Psoas muscle (tissue), 8 donors: ENCODE data around the gene JAM2. TPM values are rescaled to one million over a fixed set of nuclear protein-coding genes. Genes with fewer than 3 reads are reported as not detected.

Experiments used
- ATAC-seq, 4 donors: fragments of 200-7000 bp; cut with Tn5 transposase; one replicate each; pipeline ENCODE4 v1.9.1; 2020; ENCODE audit warnings: moderate library complexity in 3 of 4, mild to moderate bottlenecking in 2 of 4
- DNase-seq, 2 donors: peaks; one replicate each; pipeline ENCODE4 v3.0.0-alpha.2; 2020
- H3K27ac ChIP-seq: fragments of 200-600 bp; one replicate; pipeline ENCODE4 v1.8.0; 2022
- H3K27me3 ChIP-seq, 3 donors: fragments of 200-600 bp in 1 of 3; one replicate each; pipeline versions ENCODE4 v1.6.1 to v1.8.0; 2013 to 2022; ENCODE audit warnings: low read length in 2 of 3, mild to moderate bottlenecking in 2 of 3, moderate library complexity in 1 of 3; ENCODE audit not compliant: insufficient read depth in 3 of 3
- H3K36me3 ChIP-seq, 2 donors: fragments of 200-600 bp in 1 of 2; one replicate each; pipeline versions ENCODE4 v1.6.1 to v1.8.0; 2013 to 2022; ENCODE audit warnings: low read depth in 1 of 2, mild to moderate bottlenecking in 1 of 2, moderate library complexity in 1 of 2; ENCODE audit not compliant: insufficient read depth in 1 of 2
- H3K4me1 ChIP-seq: fragments of 200-600 bp; one replicate; pipeline ENCODE4 v1.8.0; 2022
- H3K4me3 ChIP-seq: fragments of 200-600 bp; one replicate; pipeline ENCODE4 v1.8.0; 2022; ENCODE audit warnings: mild to moderate bottlenecking
- H3K9me3 ChIP-seq: fragments of 200-600 bp; one replicate; pipeline ENCODE4 v1.8.0; 2022
- WGBS, 3 donors: extraction: QIAGEN DNeasy Blood & Tissue Kit; methylation state at CpG; one replicate each; pipeline versions ENCODE4 v1.1.6 to v1.1.7; 2013; 5-methylcytosine and 5-hydroxymethylcytosine counted together
- intact Hi-C, 2 donors: fragments of 100-400 bp; cut with DNase I; formaldehyde crosslinking; loops; one replicate each; pipeline versions ENCODE4 v1.11.0 to v1.14.2; 2022
- polyA plus RNA-seq, 3 donors: library from polyadenylated mRNA; stranded (reverse); fragments of 200-250 nt; gene quantifications; one replicate each; pipeline ENCODE4 v1.2.3, GENCODE V29; 2013
- total RNA-seq, 4 donors: library from RNA; stranded (reverse); fragmentation: NEBNext Ultra II Directional in 2 of 4; extraction: Animal tissue kit (Norgen Biotek cat#: 25700) in 2 of 4; gene quantifications; one replicate each; pipeline versions ENCODE4 v1.2.1 to v1.2.4, GENCODE V29; 2021 to 2023
- TF ChIP-seq, protein P1 (sequence below): fragments of 200-600 bp; IDR thresholded peaks from one replicate; pipeline ENCODE4 v1.8.0; 2022; ENCODE audit warnings: antibody characterized with exemption
- donor health status: healthy with polysubstance abuse.
- donor health status: DM: no; HTN: no; CAD: no; lungs with moderate emphysema.
- donor health status: Bipolar disorder and iron deficiency.
- donor health status: healthy.
- donor health status: DM: yes; HTN: yes; CAD: no.
- donor health status: DM: no; HTN: no; CAD: no.
- donor health status: DM: no; HTN: no; CAD: no.
- donor health status: DM: yes; HTN: yes; CAD: no.

JAM2 gene
- total and polyA plus RNA-seq, 7 donors, result 3.6 to 17.1 (median 4.7) TPM

DNA sequence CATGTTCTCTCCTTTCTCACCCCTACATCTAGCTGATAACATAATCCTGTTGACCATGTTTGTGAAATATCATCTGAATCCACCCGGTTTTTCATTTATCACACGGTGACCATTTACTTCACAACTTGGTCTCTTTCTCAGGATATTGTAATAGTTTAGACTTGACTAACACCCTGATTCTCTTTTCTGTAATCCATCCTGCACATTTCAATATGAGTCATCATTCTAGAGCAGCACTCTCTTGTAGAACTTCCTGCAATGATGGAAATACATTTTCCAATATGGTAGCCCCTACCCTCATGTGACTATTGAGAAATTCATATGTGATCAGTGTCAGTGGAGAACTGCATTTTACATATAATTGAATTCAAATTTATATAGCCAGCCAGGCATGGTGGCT lies 2.3 kb upstream of the JAM2 start:
- H3K9me3 ChIP-seq, result no peaks in the 10 kb centered on the region
- H3K27me3 ChIP-seq, result peaks cover 0 to 20% (median 0%) of the 10 kb centered on the region in 3 donors
- intact Hi-C loops, result loop anchor here in 1 of 2 donors (1.0 kb wide), 1 partner anchor 28 kb away; no protein-coding TSS in a partner anchor
- H3K36me3 ChIP-seq, result no peaks in the 10 kb centered on the region
- no peak overlapping the region for H3K27ac ChIP-seq
- TF ChIP-seq, protein P1, sequence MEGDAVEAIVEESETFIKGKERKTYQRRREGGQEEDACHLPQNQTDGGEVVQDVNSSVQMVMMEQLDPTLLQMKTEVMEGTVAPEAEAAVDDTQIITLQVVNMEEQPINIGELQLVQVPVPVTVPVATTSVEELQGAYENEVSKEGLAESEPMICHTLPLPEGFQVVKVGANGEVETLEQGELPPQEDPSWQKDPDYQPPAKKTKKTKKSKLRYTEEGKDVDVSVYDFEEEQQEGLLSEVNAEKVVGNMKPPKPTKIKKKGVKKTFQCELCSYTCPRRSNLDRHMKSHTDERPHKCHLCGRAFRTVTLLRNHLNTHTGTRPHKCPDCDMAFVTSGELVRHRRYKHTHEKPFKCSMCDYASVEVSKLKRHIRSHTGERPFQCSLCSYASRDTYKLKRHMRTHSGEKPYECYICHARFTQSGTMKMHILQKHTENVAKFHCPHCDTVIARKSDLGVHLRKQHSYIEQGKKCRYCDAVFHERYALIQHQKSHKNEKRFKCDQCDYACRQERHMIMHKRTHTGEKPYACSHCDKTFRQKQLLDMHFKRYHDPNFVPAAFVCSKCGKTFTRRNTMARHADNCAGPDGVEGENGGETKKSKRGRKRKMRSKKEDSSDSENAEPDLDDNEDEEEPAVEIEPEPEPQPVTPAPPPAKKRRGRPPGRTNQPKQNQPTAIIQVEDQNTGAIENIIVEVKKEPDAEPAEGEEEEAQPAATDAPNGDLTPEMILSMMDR, result no peak
- H3K4me3 ChIP-seq, result no peak overlapping the region
- ATAC-seq (no peak), DNase-seq (no peak)
- 83 to 90% (median 85%) methylated on average over 2 of the region's 2 CpGs for WGBS, 3 donors
- H3K4me1 ChIP-seq, result peaks cover 14% of the 10 kb centered on the region

DNA sequence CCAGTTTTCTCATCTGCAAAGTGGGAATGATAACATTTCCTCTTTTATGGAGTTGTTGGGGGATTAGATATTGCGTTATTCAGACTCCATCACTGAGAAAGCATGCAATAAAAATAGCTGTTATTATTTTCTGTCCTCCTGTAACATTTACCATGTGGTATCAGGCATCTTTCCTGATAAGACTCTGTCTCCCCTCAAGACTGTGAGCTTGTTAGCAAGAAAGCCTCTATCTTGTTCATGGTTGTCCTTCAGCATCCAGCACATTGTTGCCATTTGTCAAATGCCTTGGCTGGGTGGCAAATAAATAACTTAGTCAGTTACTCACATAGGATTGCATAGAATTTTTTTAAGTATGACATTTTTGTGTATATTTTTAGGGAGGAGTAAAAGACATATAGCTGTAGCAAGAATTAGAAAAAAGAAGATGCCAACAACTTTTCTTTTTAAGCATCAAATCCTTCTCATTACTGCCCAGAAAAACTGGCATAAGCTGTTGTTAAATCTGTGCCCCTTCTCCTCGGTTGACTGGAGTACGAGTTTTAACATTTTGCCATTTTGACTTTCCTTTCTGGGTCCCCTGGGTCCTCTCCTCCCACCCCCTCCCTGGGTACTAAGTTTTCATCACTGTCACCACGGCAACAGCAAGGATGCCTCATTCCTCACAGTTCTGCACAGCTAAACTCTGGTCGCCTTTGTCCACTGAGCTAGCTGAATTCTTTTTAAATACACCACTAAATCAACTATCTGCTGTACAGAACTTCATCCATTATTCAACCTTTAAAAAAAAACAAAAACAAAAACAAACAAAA lies 1.0 kb upstream of the JAM2 start:
- Histone ChIP-seq H3K4me3 (no peak overlapping the region), H3K27me3 (peaks cover 0 to 20% (median 0%) of the 10 kb centered on the region in 3 donors), H3K36me3 (no peaks in the 10 kb centered on the region), H3K4me1 (peaks cover 14% of the 10 kb centered on the region), H3K9me3 (no peaks in the 10 kb centered on the region), H3K27ac (no peak overlapping the region)
- ATAC-seq (no peak), DNase-seq (no peak)
- 31 to 45% (median 32%) methylated on average over 5 of the region's 5 CpGs for WGBS, 3 donors
- intact Hi-C loops, result no loop called here
- TF ChIP-seq, protein P1, result no peak

DNA sequence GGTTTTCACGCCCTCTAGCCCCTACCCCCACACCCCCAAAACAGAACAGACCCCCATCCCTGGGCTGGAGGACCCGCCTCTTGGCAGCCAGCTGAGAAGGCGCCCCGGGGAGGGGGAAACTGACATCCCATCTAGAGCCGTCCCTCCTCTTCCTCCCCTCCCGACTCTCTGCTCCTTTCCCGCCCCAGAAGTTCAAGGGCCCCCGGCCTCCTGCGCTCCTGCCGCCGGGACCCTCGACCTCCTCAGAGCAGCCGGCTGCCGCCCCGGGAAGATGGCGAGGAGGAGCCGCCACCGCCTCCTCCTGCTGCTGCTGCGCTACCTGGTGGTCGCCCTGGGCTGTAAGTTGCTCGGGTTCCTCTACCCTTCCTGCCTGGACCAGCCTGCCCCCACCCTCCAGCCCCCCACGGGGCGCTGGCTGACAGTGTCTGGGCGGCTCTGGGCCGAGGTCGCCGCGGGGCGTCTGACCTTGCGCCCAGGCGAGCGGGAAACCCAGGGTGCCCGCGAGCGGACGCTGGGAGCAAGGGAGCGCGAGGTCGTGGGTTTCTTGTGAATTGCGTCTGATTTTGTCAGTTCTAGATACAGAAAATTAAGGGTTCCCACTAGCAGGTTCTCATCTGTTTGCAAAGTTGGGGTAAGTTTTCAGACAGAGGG lies 618 bp downstream of the JAM2 start:
- peak; percentile 37 to 64 for DNase-seq

DNA sequence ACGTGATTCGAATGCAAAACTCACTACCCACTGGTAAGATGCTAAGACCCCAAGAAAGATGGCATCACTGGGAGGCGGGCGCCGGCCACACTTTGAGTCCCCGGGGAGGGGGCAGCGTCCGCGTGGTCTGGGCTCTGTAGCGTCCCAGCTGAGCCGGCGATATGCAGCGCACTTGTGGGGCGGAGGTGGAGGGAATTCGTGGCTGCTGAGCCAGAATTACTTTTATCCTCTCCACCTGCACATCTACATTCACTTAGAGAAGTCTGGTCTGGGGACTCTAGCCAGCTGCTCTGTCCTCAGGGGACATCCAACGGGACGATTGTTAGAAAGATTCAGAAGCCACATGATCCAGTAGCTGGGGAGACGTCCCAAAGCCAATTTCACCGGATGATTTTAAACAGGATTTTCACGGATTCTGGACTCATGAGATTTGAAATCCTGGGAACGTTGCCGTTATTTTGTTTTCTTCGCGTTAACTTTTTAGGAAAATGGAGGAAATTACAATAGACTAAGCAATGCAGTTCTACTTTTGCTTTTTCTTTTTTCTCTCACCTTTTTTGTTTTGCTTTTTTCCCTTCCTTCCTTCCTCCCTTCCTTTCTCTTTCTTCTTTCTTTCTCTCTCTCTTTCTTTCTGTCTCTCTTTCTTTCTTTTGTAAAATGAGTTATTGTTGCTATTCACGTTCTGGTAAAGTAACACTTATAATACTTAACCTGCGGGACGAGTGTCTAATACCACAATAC lies 1.3 kb downstream of the JAM2 start:
- H3K36me3 ChIP-seq, result no peaks in the 10 kb centered on the region
- ATAC-seq, result peak; percentile 15 to 58 (median 31)
- intact Hi-C loops, result no loop called here
- TF ChIP-seq, protein P1, result no peak
- peaks cover 14% of the 10 kb centered on the region for H3K4me1 ChIP-seq
- peak overlapping the region; percentile 71 for H3K4me3 ChIP-seq
- peaks cover 0 to 20% (median 0%) of the 10 kb centered on the region in 3 donors for H3K27me3 ChIP-seq
- WGBS, 3 donors, result 3% methylated on average over 27 of the region's 27 CpGs
- H3K27ac ChIP-seq, result peak overlapping the region; percentile 59
- no peaks in the 10 kb centered on the region for H3K9me3 ChIP-seq
- peak; percentile 23 to 65 for DNase-seq

More for the DNA sequence above, 618 bp downstream of the JAM2 start:
- 0 to 1% (median 1%) methylated on average over 31 to 40 of the region's 40 CpGs for WGBS, 3 donors
- intact Hi-C loops, result no loop called here
- peak; percentile 62 to 91 (median 80) for ATAC-seq
- Histone ChIP-seq H3K27ac (peak overlapping the region; percentile 59), H3K36me3 (no peaks in the 10 kb centered on the region), H3K27me3 (peaks cover 0 to 20% (median 0%) of the 10 kb centered on the region in 3 donors), H3K4me1 (peaks cover 14% of the 10 kb centered on the region), H3K9me3 (no peaks in the 10 kb centered on the region), H3K4me3 (peak overlapping the region; percentile 71)
- TF ChIP-seq, protein P1, result peak; percentile 25
